H9 (cell line): ENCODE results near the gene SLCO1B1. TPM values are rescaled to one million over a fixed set of nuclear protein-coding genes. Genes with fewer than 3 reads are reported as not detected.
A peak's percentile ranks its signal among the peaks of the same experiment; 100 is the strongest.

Experiments
- DNase-seq: peaks from one replicate; pipeline ENCODE4 v3.0.0-alpha.2; 2017
- H2AFZ ChIP-seq: one replicate; pipeline ENCODE4 v1.6.1; 2013; ENCODE audit warnings: mild to moderate bottlenecking, low read length, control low read depth, moderate library complexity
- H2AK5ac ChIP-seq: 2 replicates; pipeline ENCODE4 v1.6.1; 2013; ENCODE audit warnings: low read length, control low read depth, mixed read lengths; ENCODE audit not compliant: insufficient read length
- H2BK120ac ChIP-seq: one replicate; pipeline ENCODE4 v1.6.1; 2013; ENCODE audit warnings: low read depth, mild to moderate bottlenecking, low read length, control low read depth, inconsistent platforms; ENCODE audit not compliant: poor library complexity, severe bottlenecking
- H2BK12ac ChIP-seq: 2 replicates; pipeline ENCODE4 v1.6.1; 2013; ENCODE audit warnings: low read length, control low read depth, mixed read lengths, low read depth; ENCODE audit not compliant: insufficient read length
- H2BK15ac ChIP-seq: 2 replicates; pipeline ENCODE4 v1.6.1; 2013; ENCODE audit warnings: low read depth, low read length, control low read depth
- H2BK20ac ChIP-seq: one replicate; pipeline ENCODE4 v1.6.1; 2013; ENCODE audit warnings: low read depth, mild to moderate bottlenecking, low read length, control low read depth, inconsistent platforms; ENCODE audit not compliant: poor library complexity, severe bottlenecking
- H2BK5ac ChIP-seq: 2 replicates; pipeline ENCODE4 v1.6.1; 2013; ENCODE audit warnings: low read length, control low read depth, mixed read lengths; ENCODE audit not compliant: insufficient read length
- H3K14ac ChIP-seq: 2 replicates; pipeline ENCODE4 v1.6.1; 2013; ENCODE audit warnings: low read length, control low read depth; ENCODE audit not compliant: insufficient read depth
- H3K18ac ChIP-seq: 2 replicates; pipeline ENCODE4 v1.6.1; 2013; ENCODE audit warnings: low read depth, mild to moderate bottlenecking, mixed read lengths, low read length, control low read depth; ENCODE audit not compliant: insufficient read length
- H3K23ac ChIP-seq: 2 replicates; pipeline ENCODE4 v1.6.1; 2013; ENCODE audit warnings: low read length, control low read depth, mixed read lengths, low read depth; ENCODE audit not compliant: insufficient read length
- H3K23me2 ChIP-seq: 2 replicates; pipeline ENCODE4 v1.6.1; 2013; ENCODE audit warnings: low read depth, mild to moderate bottlenecking, mixed read lengths, low read length, control low read depth; ENCODE audit not compliant: insufficient read length, poor library complexity, severe bottlenecking
- H3K27ac ChIP-seq: 2 replicates; pipeline ENCODE4 v1.5.1; 2013; ENCODE audit warnings: low read length, control low read depth, mixed read lengths, low read depth; ENCODE audit not compliant: insufficient read length
- H3K27me3 ChIP-seq: 2 replicates; pipeline ENCODE4 v1.6.1; 2013; ENCODE audit warnings: low read length, control low read depth, inconsistent platforms; ENCODE audit not compliant: insufficient read depth
- H3K4ac ChIP-seq: 2 replicates; pipeline ENCODE4 v1.6.1; 2013; ENCODE audit warnings: low read depth, mild to moderate bottlenecking, control low read depth, inconsistent platforms, low read length, moderate library complexity
- H3K4me1 ChIP-seq: 2 replicates; pipeline ENCODE4 v1.6.1; 2013; ENCODE audit warnings: low read length, control low read depth, inconsistent platforms; ENCODE audit not compliant: insufficient read depth
- H3K4me2 ChIP-seq: 2 replicates; pipeline ENCODE4 v1.6.1; 2013; ENCODE audit warnings: low read length, control low read depth, mixed read lengths; ENCODE audit not compliant: insufficient read length, insufficient read depth
- H3K56ac ChIP-seq: 2 replicates; pipeline ENCODE4 v1.6.1; 2013; ENCODE audit warnings: low read depth, mild to moderate bottlenecking, mixed read lengths, low read length, control low read depth; ENCODE audit not compliant: insufficient read length
- H3K79me1 ChIP-seq: 2 replicates; pipeline ENCODE4 v1.6.1; 2013; ENCODE audit warnings: low read depth, mild to moderate bottlenecking, moderate library complexity, low read length, control low read depth, inconsistent platforms; ENCODE audit not compliant: insufficient read depth, poor library complexity, severe bottlenecking
- H3K79me2 ChIP-seq: 2 replicates; pipeline ENCODE4 v1.6.1; 2013; ENCODE audit warnings: low read length, control low read depth, inconsistent platforms; ENCODE audit not compliant: insufficient read depth
- H3K9ac ChIP-seq: 2 replicates; pipeline ENCODE4 v1.6.1; 2013; ENCODE audit warnings: low read length, control low read depth, mixed read lengths; ENCODE audit not compliant: insufficient read length; ENCODE audit errors: extremely low read depth
- H3K9me3 ChIP-seq: one replicate; pipeline ENCODE4 v1.6.1; 2013; ENCODE audit warnings: low read depth, low read length, inconsistent platforms; ENCODE audit not compliant: control insufficient read depth
- H3T11ph ChIP-seq: one replicate; pipeline ENCODE4 v1.6.1; 2013; ENCODE audit warnings: mild to moderate bottlenecking, low read length, control low read depth, inconsistent platforms
- H4K20me1 ChIP-seq: one replicate; pipeline ENCODE4 v1.6.1; 2013; ENCODE audit not compliant: control insufficient read depth, insufficient read length, insufficient read depth
- H4K5ac ChIP-seq: 2 replicates; pipeline ENCODE4 v1.6.1; 2013; ENCODE audit warnings: low read depth, mild to moderate bottlenecking, mixed read lengths, low read length, control low read depth; ENCODE audit not compliant: insufficient read length
- H4K8ac ChIP-seq: replicated peaks from 2 replicates; pipeline ENCODE4 v1.6.1; 2013; ENCODE audit warnings: low read length, control low read depth, mixed read lengths, low read depth; ENCODE audit not compliant: insufficient read length
- H4K91ac ChIP-seq: 2 replicates; pipeline ENCODE4 v1.6.1; 2013; ENCODE audit warnings: low read depth, mild to moderate bottlenecking, moderate library complexity, mixed read lengths, low read length, control low read depth; ENCODE audit not compliant: insufficient read length
- H3K27ac Mint-ChIP-seq, 3 experiments: 2 replicates in 2 of 3; 3 replicates in 1 of 3; pipeline ENCODE4 v1.8.0; 2020 to 2021; ENCODE audit warnings: mixed read lengths in 3 of 3, mild to moderate bottlenecking in 1 of 3, moderate library complexity in 1 of 3
- H3K27me3 Mint-ChIP-seq: 2 replicates; pipeline ENCODE4 v1.8.0; 2021; ENCODE audit warnings: low read depth, mild to moderate bottlenecking, moderate library complexity, mixed read lengths
- H3K36me3 Mint-ChIP-seq, 3 experiments: 2 replicates in 2 of 3; 3 replicates in 1 of 3; pipeline ENCODE4 v1.8.0; 2020 to 2021; ENCODE audit warnings: low read depth in 3 of 3, mixed read lengths in 3 of 3; ENCODE audit not compliant: insufficient read depth in 1 of 3
- H3K4me1 Mint-ChIP-seq, 2 experiments: 2 replicates each; pipeline ENCODE4 v1.8.0; 2020; ENCODE audit warnings: mixed read lengths in 2 of 2
- H3K4me3 Mint-ChIP-seq, 2 experiments: 2 replicates in 1 of 2; 3 replicates in 1 of 2; pipeline ENCODE4 v1.8.0; 2020 to 2021; ENCODE audit warnings: mild to moderate bottlenecking in 2 of 2, mixed read lengths in 2 of 2, moderate library complexity in 1 of 2
- H3K9me3 Mint-ChIP-seq, 2 experiments: 2 replicates in 1 of 2; 3 replicates in 1 of 2; pipeline ENCODE4 v1.8.0; 2020; ENCODE audit warnings: mild to moderate bottlenecking in 2 of 2, mixed read lengths in 2 of 2, moderate library complexity in 1 of 2
- WGBS: extraction: QIAGEN DNeasy Blood & Tissue Kit; methylation state at CpG from one replicate; pipeline ENCODE4 v1.1.7; 2013; ENCODE audit warnings: missing lambda C conversion rate, low lambda C conversion rate, mixed read lengths; ENCODE audit not compliant: insufficient read length; ENCODE audit errors: extremely low coverage; 5-methylcytosine and 5-hydroxymethylcytosine counted together
- total RNA-seq: library from RNA; stranded (reverse); gene quantifications from 2 replicates; pipeline ENCODE4 v1.2.1, GENCODE V29; 2021
- TF ChIP-seq, protein P1 (sequence below): fragments of 200-600 bp; sonication (generic); conservative IDR thresholded peaks from 3 replicates; pipeline ENCODE4 v1.8.0; 2021; ENCODE audit warnings: antibody characterized with exemption, mild to moderate bottlenecking

SLCO1B1 gene
- total RNA-seq, 1 experiment from 2014 or later: 0.09 TPM

DNA sequence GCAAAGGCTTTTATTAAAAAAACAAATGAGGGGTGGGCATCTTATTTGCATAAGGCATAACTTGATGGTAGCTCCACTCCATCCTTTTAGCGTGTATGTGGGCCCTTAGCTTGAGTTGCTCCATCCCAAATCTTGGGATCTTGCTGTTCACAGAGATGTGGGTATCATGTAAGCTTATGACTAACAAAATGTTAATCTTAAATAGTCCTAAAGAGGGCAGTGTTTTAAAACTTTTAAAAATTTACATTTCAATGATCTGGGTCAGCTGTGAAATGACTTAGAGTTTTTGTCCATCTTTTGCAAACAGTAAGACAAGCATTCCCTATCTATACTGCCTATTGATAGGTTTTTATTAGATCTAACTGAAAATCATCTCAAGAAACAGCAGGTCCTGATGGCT, 117.7 kb downstream of the SLCO1B1 start:
- H3K4ac ChIP-seq: no peak overlapping the region
- no peaks in the 10 kb centered on the region for H3K79me1 ChIP-seq
- H3K14ac ChIP-seq: no peak overlapping the region
- no peaks in the 10 kb centered on the region for H4K20me1 ChIP-seq
- no peak overlapping the region for H3K9ac ChIP-seq
- no peaks in the 10 kb centered on the region for H3K27me3 Mint-ChIP-seq
- H3T11ph ChIP-seq: no peak overlapping the region
- no peak overlapping the region for H3K18ac ChIP-seq
- H3K36me3 Mint-ChIP-seq: no peaks in the 10 kb centered on the region
- H3K23ac ChIP-seq: no peak overlapping the region
- TF ChIP-seq, protein P1, sequence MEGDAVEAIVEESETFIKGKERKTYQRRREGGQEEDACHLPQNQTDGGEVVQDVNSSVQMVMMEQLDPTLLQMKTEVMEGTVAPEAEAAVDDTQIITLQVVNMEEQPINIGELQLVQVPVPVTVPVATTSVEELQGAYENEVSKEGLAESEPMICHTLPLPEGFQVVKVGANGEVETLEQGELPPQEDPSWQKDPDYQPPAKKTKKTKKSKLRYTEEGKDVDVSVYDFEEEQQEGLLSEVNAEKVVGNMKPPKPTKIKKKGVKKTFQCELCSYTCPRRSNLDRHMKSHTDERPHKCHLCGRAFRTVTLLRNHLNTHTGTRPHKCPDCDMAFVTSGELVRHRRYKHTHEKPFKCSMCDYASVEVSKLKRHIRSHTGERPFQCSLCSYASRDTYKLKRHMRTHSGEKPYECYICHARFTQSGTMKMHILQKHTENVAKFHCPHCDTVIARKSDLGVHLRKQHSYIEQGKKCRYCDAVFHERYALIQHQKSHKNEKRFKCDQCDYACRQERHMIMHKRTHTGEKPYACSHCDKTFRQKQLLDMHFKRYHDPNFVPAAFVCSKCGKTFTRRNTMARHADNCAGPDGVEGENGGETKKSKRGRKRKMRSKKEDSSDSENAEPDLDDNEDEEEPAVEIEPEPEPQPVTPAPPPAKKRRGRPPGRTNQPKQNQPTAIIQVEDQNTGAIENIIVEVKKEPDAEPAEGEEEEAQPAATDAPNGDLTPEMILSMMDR: peak; percentile 45; the same call in 2 of the 3 replicates
- H3K4me1 Mint-ChIP-seq: peaks cover 9 to 16% of the 10 kb centered on the region in 2 experiments
- no peak overlapping the region for H2BK20ac ChIP-seq
- no peaks in the 10 kb centered on the region for H3K27me3 ChIP-seq
- H4K5ac ChIP-seq: no peak overlapping the region
- no peak overlapping the region for H2BK15ac ChIP-seq
- H3K27ac Mint-ChIP-seq: no peak overlapping the region
- no peak for DNase-seq
- H4K91ac ChIP-seq: no peak overlapping the region
- no peaks in the 10 kb centered on the region for H3K9me3 Mint-ChIP-seq
- no peak overlapping the region for H3K27ac ChIP-seq
- H2AK5ac ChIP-seq: no peak overlapping the region
- no peak overlapping the region for H2BK5ac ChIP-seq
- H3K79me2 ChIP-seq: no peaks in the 10 kb centered on the region
- H3K23me2 ChIP-seq: no peaks in the 10 kb centered on the region
- no CpG with 5 or more reads among the region's 1 CpG for WGBS
- no peak overlapping the region for H2BK12ac ChIP-seq
- no peaks in the 10 kb centered on the region for H3K4me1 ChIP-seq
- H4K8ac ChIP-seq: no peak overlapping the region
- H3K4me2 ChIP-seq: no peak overlapping the region
- H3K4me3 Mint-ChIP-seq: no peak overlapping the region
- H2BK120ac ChIP-seq: no peak overlapping the region
- H2AFZ ChIP-seq: no peak overlapping the region
- no peak overlapping the region for H3K56ac ChIP-seq
- no peaks in the 10 kb centered on the region for H3K9me3 ChIP-seq
